ENCODE results near the gene KLHDC10. TPM values are rescaled to one million over a fixed set of nuclear protein-coding genes. Genes with fewer than 3 reads are reported as not detected.

The KLHDC10 gene
- total RNA-seq, 1 donor from 2014 or later, result 34.2 TPM

- Histone ChIP-seq H3K9me3 (no peaks in the 10 kb centered on the region), H3K27ac (no peak overlapping the region), H3K27me3 (ENCODE audit: low read depth) (no peaks in the 10 kb centered on the region), H3K36me3 (no peaks in the 10 kb centered on the region), H3K4me1 (peaks cover 27% of the 10 kb centered on the region), H3K4me3 (no peak overlapping the region)
- intact Hi-C loops (cut with DNase I), result no loop called here
- no peak for TF ChIP-seq CTCF (IDR thresholded peaks at IDR 0.05)
- no peak for DNase-seq
- no peak for ATAC-seq
These were observed 16.6 kb downstream of the KLHDC10 start for GRCh38 chr7:130086938-130087337.

GRCh38 chr7:130087364-130087763 is 17.0 kb downstream of the KLHDC10 start:
- DNase-seq (no peak), ATAC-seq (no peak)
- H3K4me1 ChIP-seq, result peaks cover 28% of the 10 kb centered on the region
- H3K9me3 ChIP-seq, result no peaks in the 10 kb centered on the region
- no peaks in the 10 kb centered on the region for H3K36me3 ChIP-seq
- no peak overlapping the region for H3K4me3 ChIP-seq
- no peak overlapping the region for H3K27ac ChIP-seq
- TF ChIP-seq CTCF (IDR thresholded peaks at IDR 0.05), result no peak
- intact Hi-C loops (cut with DNase I), result no loop called here
- no peaks in the 10 kb centered on the region for H3K27me3 ChIP-seq (ENCODE audit: low read depth)

- no peak overlapping the region for H3K27ac ChIP-seq
- no peaks in the 10 kb centered on the region for H3K9me3 ChIP-seq
- TF ChIP-seq CTCF (IDR thresholded peaks at IDR 0.05), result no peak
- intact Hi-C loops (cut with DNase I), result no loop called here
- peaks cover 21% of the 10 kb centered on the region for H3K4me1 ChIP-seq
- H3K36me3 ChIP-seq, result no peaks in the 10 kb centered on the region
- no peak overlapping the region for H3K4me3 ChIP-seq
- ATAC-seq (no peak), DNase-seq (no peak)
- H3K27me3 ChIP-seq (ENCODE audit: low read depth), result no peaks in the 10 kb centered on the region
These were observed 20.6 kb downstream of the KLHDC10 start for GRCh38 chr7:130090745-130091532.

GRCh38 chr7:130091999-130092398 is 21.7 kb downstream of the KLHDC10 start:
- intact Hi-C loops (cut with DNase I), result no loop called here
- no peak overlapping the region for H3K4me3 ChIP-seq
- H3K4me1 ChIP-seq, result peaks cover 27% of the 10 kb centered on the region
- H3K27ac ChIP-seq, result no peak overlapping the region
- DNase-seq (no peak), ATAC-seq (no peak)
- H3K36me3 ChIP-seq, result no peaks in the 10 kb centered on the region
- no peak for TF ChIP-seq CTCF (IDR thresholded peaks at IDR 0.05)
- H3K27me3 ChIP-seq (ENCODE audit: low read depth), result no peaks in the 10 kb centered on the region
- H3K9me3 ChIP-seq, result no peaks in the 10 kb centered on the region

- H3K27ac ChIP-seq, result no peak overlapping the region
- H3K4me3 ChIP-seq, result no peak overlapping the region
- H3K36me3 ChIP-seq, result no peaks in the 10 kb centered on the region
- DNase-seq (no peak), ATAC-seq (no peak)
- no peaks in the 10 kb centered on the region for H3K9me3 ChIP-seq
- H3K4me1 ChIP-seq, result peaks cover 27% of the 10 kb centered on the region
- no peaks in the 10 kb centered on the region for H3K27me3 ChIP-seq (ENCODE audit: low read depth)
- intact Hi-C loops (cut with DNase I), result no loop called here
- no peak for TF ChIP-seq CTCF (IDR thresholded peaks at IDR 0.05)
These were observed 22.3 kb downstream of the KLHDC10 start for GRCh38 chr7:130092598-130092997.
